HG03045 (cell line): ENCODE results near the gene PCID2.

ENCODE experiments used
- ATAC-seq: cut with Tn5 transposase; IDR thresholded peaks from one replicate; pipeline ENCODE4 v1.9.1; 2021; ENCODE audit warnings: mild to moderate bottlenecking, moderate library complexity; ENCODE audit not compliant: unreplicated experiment

PCID2 gene

GRCh38 chr13:113190181-113190580, 18.3 kb downstream of the PCID2 start:
- no peak for ATAC-seq

GRCh38 chr13:113187883-113188665, 20.4 kb downstream of the PCID2 start:
- ATAC-seq: no peak

GRCh38 chr13:113187263-113187669, 21.2 kb downstream of the PCID2 start:
- no peak for ATAC-seq

- ATAC-seq: peak; percentile 81
Observed at GRCh38 chr13:113186061-113186900, 22.2 kb downstream of the PCID2 start.

- ATAC-seq: no peak
Observed at GRCh38 chr13:113184568-113185440, 23.7 kb downstream of the PCID2 start.

- no peak for ATAC-seq
Observed at GRCh38 chr13:113183450-113184129, 24.9 kb downstream of the PCID2 start.

- no peak for ATAC-seq
Observed at GRCh38 chr13:113182046-113182445, 26.4 kb downstream of the PCID2 start.

- no peak for ATAC-seq
Observed at GRCh38 chr13:113179374-113180230, 28.9 kb downstream of the PCID2 start.

GRCh38 chr13:113178896-113179167, 29.6 kb downstream of the PCID2 start:
- no peak for ATAC-seq

GRCh38 chr13:113178070-113178895, 30.2 kb downstream of the PCID2 start:
- no peak for ATAC-seq

- no peak for ATAC-seq
Observed at GRCh38 chr13:113176822-113177221, 31.6 kb downstream of the PCID2 start.

- ATAC-seq: no peak
Observed at GRCh38 chr13:113176280-113176679, 32.2 kb downstream of the PCID2 start.

GRCh38 chr13:113172419-113172926, 36.0 kb downstream of the PCID2 start:
- no peak for ATAC-seq

- ATAC-seq: no peak
Observed at GRCh38 chr13:113171250-113172125, 37.0 kb downstream of the PCID2 start.

GRCh38 chr13:113170511-113170910, 38.0 kb downstream of the PCID2 start:
- no peak for ATAC-seq

- no peak for ATAC-seq
Observed at GRCh38 chr13:113169277-113170272, 38.9 kb downstream of the PCID2 start.

GRCh38 chr13:113168211-113168610, 40.3 kb downstream of the PCID2 start:
- ATAC-seq: no peak
